ENCODE data around the gene NATD1.

NATD1 gene

DNA sequence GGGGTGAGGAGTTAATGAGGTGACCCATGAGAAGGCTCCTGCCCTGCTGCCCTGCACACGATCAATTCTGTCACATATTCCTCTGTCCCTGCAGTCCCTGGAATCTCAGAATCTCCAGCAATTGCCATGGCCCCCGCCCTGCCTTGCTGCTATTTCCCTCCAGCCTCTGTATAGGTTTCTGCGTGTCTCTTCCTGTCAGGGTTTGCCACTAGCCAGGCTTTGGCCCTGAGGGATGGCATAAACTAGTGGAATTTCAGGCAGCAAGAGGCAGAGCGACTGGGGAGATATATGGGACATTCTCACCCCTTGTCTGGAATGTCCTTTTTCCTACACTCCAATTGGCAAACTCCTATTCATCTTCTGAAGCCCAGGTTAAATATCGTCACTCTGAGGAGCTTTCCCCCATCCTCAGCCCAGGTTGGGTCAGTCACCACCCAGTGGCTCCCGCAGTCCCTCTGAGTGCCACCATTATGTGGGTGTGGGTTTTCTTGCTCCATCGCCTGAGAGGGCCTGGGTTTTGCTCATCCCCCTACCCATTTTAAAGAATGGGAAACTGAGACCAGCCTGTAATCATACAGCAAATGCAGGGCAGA is 15.5 kb upstream of the NATD1 start:
- DNase-seq, result no peak
- no peaks in the 10 kb centered on the region for H3K9me3 ChIP-seq
- no peaks in the 10 kb centered on the region for H3K4me1 ChIP-seq
- TF ChIP-seq, protein P1, sequence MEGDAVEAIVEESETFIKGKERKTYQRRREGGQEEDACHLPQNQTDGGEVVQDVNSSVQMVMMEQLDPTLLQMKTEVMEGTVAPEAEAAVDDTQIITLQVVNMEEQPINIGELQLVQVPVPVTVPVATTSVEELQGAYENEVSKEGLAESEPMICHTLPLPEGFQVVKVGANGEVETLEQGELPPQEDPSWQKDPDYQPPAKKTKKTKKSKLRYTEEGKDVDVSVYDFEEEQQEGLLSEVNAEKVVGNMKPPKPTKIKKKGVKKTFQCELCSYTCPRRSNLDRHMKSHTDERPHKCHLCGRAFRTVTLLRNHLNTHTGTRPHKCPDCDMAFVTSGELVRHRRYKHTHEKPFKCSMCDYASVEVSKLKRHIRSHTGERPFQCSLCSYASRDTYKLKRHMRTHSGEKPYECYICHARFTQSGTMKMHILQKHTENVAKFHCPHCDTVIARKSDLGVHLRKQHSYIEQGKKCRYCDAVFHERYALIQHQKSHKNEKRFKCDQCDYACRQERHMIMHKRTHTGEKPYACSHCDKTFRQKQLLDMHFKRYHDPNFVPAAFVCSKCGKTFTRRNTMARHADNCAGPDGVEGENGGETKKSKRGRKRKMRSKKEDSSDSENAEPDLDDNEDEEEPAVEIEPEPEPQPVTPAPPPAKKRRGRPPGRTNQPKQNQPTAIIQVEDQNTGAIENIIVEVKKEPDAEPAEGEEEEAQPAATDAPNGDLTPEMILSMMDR (IDR thresholded peaks at IDR 0.05), result no peak
- no peak overlapping the region for H3K4me3 ChIP-seq
- intact Hi-C loops (cut with DNase I; ENCODE audit: low total_unique reads), result no loop called here
- no peak overlapping the region for H3K27ac ChIP-seq
- H3K27me3 ChIP-seq, result no peaks in the 10 kb centered on the region
- no peaks in the 10 kb centered on the region for H3K36me3 ChIP-seq

DNA sequence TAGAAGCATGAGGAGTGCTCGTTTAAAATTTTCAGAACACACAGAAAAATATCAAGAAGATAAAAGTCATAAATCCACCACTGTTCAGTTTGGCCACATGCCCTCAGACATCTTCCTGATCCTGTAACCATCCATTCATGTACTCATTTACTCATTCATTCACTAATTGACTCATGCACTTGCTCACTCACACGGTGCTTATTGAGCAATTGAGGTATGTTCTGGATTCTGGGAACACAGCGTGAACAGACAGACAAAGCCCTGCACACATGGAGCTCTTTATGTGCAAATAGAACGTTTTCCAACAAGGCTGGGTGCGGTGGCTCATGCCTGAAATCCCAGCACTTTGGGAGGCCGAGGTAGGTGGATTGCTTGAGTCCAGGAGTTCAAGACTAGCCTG is 10.2 kb upstream of the NATD1 start:
- Histone ChIP-seq H3K9me3 (no peaks in the 10 kb centered on the region), H3K27me3 (no peaks in the 10 kb centered on the region), H3K4me3 (no peak overlapping the region), H3K36me3 (no peaks in the 10 kb centered on the region), H3K27ac (no peak overlapping the region), H3K4me1 (peaks cover 0 to 25% (median 5%) of the 10 kb centered on the region in 4 donors)
- no peak for DNase-seq
- intact Hi-C loops (cut with DNase I; ENCODE audit: low total_unique reads), result no loop called here
- TF ChIP-seq, protein P1 (IDR thresholded peaks at IDR 0.05), result no peak

DNA sequence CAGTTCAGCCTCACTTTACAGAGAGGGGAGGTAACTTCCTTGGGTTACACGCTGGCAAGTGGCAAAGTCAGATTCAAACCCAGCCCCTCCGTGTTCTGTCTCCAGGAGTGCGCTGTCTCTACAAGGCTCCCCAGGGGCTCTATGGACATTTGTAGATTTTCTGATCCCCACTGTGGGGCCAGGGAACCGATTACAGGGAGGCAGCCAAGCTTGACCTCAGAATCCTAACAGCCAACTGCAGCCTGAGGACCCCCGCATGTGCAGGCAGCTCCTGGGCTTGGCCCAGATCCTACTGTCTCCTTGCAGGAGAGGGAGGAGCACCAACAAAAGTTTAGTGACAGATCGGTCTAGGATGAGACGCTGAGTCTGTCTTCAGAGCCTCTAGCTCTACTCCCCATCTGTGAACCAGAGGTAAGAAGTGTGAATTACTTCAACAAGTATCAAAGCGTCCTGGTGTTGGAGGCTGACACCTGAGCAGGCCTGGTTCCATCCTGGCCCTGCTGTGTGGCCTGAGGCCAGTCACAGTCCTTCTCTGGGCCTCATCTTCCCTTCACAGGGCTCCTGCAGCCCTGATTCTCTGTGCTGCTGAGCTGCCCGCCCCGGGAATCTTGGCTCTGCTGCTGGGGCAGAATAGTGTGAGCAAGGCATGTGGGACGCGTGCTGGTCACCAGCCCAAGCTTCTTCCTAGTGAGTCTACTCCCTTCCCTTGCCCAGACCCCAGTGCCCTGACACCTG is 9.2 kb upstream of the NATD1 start:
- no peak overlapping the region for H3K4me3 ChIP-seq
- intact Hi-C loops (cut with DNase I; ENCODE audit: low total_unique reads), result no loop called here
- no peaks in the 10 kb centered on the region for H3K36me3 ChIP-seq
- DNase-seq, result no peak
- H3K4me1 ChIP-seq, result peaks cover 0 to 25% (median 5%) of the 10 kb centered on the region in 4 donors
- TF ChIP-seq, protein P1 (IDR thresholded peaks at IDR 0.05), result no peak
- H3K9me3 ChIP-seq, result no peaks in the 10 kb centered on the region
- H3K27me3 ChIP-seq, result no peaks in the 10 kb centered on the region
- no peak overlapping the region for H3K27ac ChIP-seq

DNA sequence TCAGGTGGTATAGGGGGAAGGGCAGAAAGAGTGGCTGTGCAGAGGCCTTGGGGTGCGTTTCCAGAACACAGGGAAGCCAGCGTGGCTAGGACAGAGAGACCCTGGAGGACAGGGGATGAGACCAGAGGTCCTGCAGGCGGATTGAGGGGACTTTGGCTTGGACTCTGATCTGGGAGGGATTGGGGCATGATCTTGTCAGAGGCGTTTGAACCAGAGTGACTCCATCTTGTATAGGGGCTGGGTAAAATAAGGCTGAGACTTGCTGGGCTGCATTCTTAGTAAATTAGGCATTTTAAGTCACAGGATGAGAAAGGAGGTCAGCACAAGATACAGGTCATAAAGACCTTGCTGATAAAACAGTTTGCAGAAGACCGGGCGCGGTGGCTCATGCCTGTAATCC is 5.4 kb upstream of the NATD1 start:
- Histone ChIP-seq H3K36me3 (no peaks in the 10 kb centered on the region), H3K9me3 (no peaks in the 10 kb centered on the region), H3K27ac (no peak overlapping the region), H3K27me3 (no peaks in the 10 kb centered on the region), H3K4me3 (no peak overlapping the region), H3K4me1 (peaks cover 0 to 29% (median 11%) of the 10 kb centered on the region in 4 donors)
- DNase-seq, result no peak
- intact Hi-C loops (cut with DNase I; ENCODE audit: low total_unique reads), result no loop called here
- TF ChIP-seq, protein P1 (IDR thresholded peaks at IDR 0.05), result no peak

DNA sequence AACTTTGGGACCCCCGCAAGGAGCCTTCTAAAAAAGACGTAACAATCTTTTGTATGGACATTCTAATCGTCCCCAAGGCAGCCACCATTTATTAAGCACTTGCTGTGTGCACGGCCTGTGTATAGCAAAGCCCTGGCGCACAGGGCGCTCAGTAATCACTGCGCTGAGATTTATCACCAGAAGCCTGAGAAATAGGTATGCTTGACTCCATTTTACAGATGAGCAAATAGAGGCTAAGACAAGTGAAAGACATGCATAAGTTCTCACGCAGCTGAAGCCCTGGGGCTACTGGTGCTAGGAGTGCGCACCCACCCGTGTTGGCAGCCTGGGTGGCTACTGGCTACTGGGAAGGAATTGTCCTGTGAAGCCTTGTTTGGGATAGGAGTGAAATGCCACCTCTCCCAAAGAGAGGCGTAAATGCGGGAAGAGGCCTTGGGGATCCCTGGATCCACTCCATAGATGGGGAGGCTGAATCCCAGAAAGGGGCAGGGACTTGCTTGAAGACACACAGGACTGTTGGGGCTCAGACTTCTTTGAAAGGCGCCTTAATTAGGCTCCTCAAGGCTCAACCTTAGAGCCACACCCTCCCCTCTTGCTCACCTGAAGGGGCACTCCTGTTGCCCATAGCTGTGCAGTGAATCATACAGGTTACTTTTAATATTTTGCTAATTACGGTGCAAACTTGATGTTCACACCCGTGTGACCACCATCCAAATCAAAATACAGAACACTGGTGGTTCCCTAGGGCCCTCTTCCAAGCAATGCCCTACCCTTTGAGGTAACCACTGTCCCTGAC is 634 bp upstream of the NATD1 start:
- Histone ChIP-seq H3K4me1 (peaks cover 0 to 46% (median 34%) of the 10 kb centered on the region in 4 donors), H3K27me3 (no peaks in the 10 kb centered on the region), H3K9me3 (no peaks in the 10 kb centered on the region), H3K4me3 (peak overlapping the region; percentile 78 to 80), H3K27ac (peak overlapping the region; percentile 75 to 76), H3K36me3 (no peaks in the 10 kb centered on the region)
- TF ChIP-seq, protein P1 (IDR thresholded peaks at IDR 0.05), result no peak
- no peak for DNase-seq
- intact Hi-C loops (cut with DNase I; ENCODE audit: low total_unique reads), result loop anchor here (5.0 kb wide), 1 partner anchor 42 kb away; the partner anchor contains the start of gene TMEM11
